Pancreas (tissue), 10 donors: ENCODE results near the gene GABRB3. TPM values are rescaled to one million over a fixed set of nuclear protein-coding genes. Genes with fewer than 3 reads are reported as not detected.

Source experiments
- ATAC-seq, 4 donors: fragments of 200-7000 bp; cut with Tn5 transposase; one replicate each; pipeline versions ENCODE4 v1.8.0 to v1.9.1; 2020; ENCODE audit warnings: mild to moderate bottlenecking in 4 of 4, moderate library complexity in 4 of 4
- DNase-seq, 6 donors: peaks; one replicate each; pipeline ENCODE4 v3.0.0-alpha.2; 2020
- FAIRE-seq: peaks from 2 replicates; lab custom pipeline; 2012; peaks lifted over from hg19 to GRCh38; lab: Jason Lieb, UNC
- H3K27ac ChIP-seq, 4 donors: fragments of 200-600 bp; sonication (generic); 1 replicate in 3 of 4; 2 replicates in 1 of 4; pipeline versions ENCODE4 v1.5.0 to v1.8.0; 2020
- H3K27me3 ChIP-seq, 4 donors: fragments of 200-600 bp; one replicate each; pipeline ENCODE4 v1.8.0; 2021
- H3K36me3 ChIP-seq, 3 donors: fragments of 200-600 bp; sonication (generic) in 1 of 3; one replicate each; pipeline versions ENCODE4 v1.5.0 to v1.8.0; 2020 to 2021
- H3K4me1 ChIP-seq, 3 donors: fragments of 200-600 bp; one replicate each; pipeline ENCODE4 v1.8.0; 2021
- H3K4me3 ChIP-seq, 4 donors: fragments of 200-600 bp; sonication (generic) in 2 of 4; one replicate each; pipeline versions ENCODE4 v1.5.0 to v1.8.0; 2020 to 2021
- H3K9me3 ChIP-seq, 4 donors: fragments of 200-600 bp; one replicate each; pipeline ENCODE4 v1.8.0; 2021
- CTCF ChIP-seq, 4 donors: fragments of 200-600 bp; sonication (generic) in 3 of 4; IDR thresholded peaks; one replicate each; pipeline versions ENCODE4 v1.5.0 to v1.8.0; 2021; ENCODE audit warnings: antibody characterized with exemption in 4 of 4
- WGBS, 2 donors: extraction: QIAGEN DNeasy Blood & Tissue Kit; methylation state at CpG; one replicate each; pipeline ENCODE4 v1.1.7; 2013; 5-methylcytosine and 5-hydroxymethylcytosine counted together
- intact Hi-C, 3 donors: fragments of 100-400 bp; cut with DNase I; formaldehyde crosslinking; loops; one replicate each; pipeline versions ENCODE4 v1.11.1 to v1.14.2; 2022
- polyA plus RNA-seq, 2 donors: library from polyadenylated mRNA; stranded (reverse); fragments of 200-250 nt; gene quantifications; one replicate each; pipeline ENCODE4 v1.2.3, GENCODE V29; 2013
- total RNA-seq, 6 donors: library from RNA; stranded (reverse); fragmentation: NEBNext Ultra II Directional in 4 of 6; extraction: Animal tissue kit (Norgen Biotek cat#: 25700) in 4 of 6; gene quantifications; one replicate each; pipeline versions ENCODE4 v1.2.1 to v1.2.4, GENCODE V29; 2021 to 2023
- donor health status: healthy with polysubstance abuse.
- donor health status: DM: no; HTN: no; CAD: no; lungs with moderate emphysema.
- donor health status: DM: no; HTN: no; CAD: no.
- donor health status: control.
- donor health status: control.
- donor health status: Bipolar disorder and iron deficiency.
- donor health status: DM: yes; HTN: yes; CAD: no.
- donor health status: DM: no; HTN: no; CAD: no.
- donor health status: DM: no; HTN: no; CAD: no.
- donor health status: DM: yes; HTN: yes; CAD: no.

GABRB3 gene
- total and polyA plus RNA-seq, 8 donors: 1.3 to 11.4 (median 9.5) TPM

- Histone ChIP-seq H3K27me3 (no peaks in the 10 kb centered on the region), H3K9me3 (no peaks in the 10 kb centered on the region), H3K4me3 (no peak overlapping the region), H3K36me3 (no peaks in the 10 kb centered on the region), H3K4me1 (no peaks in the 10 kb centered on the region), H3K27ac (no peak overlapping the region)
- no peak for FAIRE-seq
- intact Hi-C loops: no loop called here
- DNase-seq: no peak
- no peak for TF ChIP-seq CTCF (IDR thresholded peaks at IDR 0.05)
- 31 to 36% methylated on average over 2 of the region's 2 CpGs for WGBS, 2 donors
- no peak for ATAC-seq
Observed at GRCh38 chr15:26658290-26658689, 114.6 kb downstream of the GABRB3 start.

- no peak overlapping the region for H3K4me3 ChIP-seq
- H3K27me3 ChIP-seq: no peaks in the 10 kb centered on the region
- 53 to 67% methylated on average over 6 of the region's 6 CpGs for WGBS, 2 donors
- H3K9me3 ChIP-seq: no peaks in the 10 kb centered on the region
- ATAC-seq (no peak), FAIRE-seq (no peak), DNase-seq (no peak)
- no peaks in the 10 kb centered on the region for H3K4me1 ChIP-seq
- H3K36me3 ChIP-seq: no peaks in the 10 kb centered on the region
- no peak for TF ChIP-seq CTCF (IDR thresholded peaks at IDR 0.05)
- H3K27ac ChIP-seq: no peak overlapping the region
- intact Hi-C loops: no loop called here
Observed at GRCh38 chr15:26656080-26656479, 116.8 kb downstream of the GABRB3 start.

- H3K9me3 ChIP-seq: no peaks in the 10 kb centered on the region
- TF ChIP-seq CTCF (IDR thresholded peaks at IDR 0.05): no peak
- no peak for FAIRE-seq
Observed at GRCh38 chr15:26651909-26652308, 121.0 kb downstream of the GABRB3 start.

GRCh38 chr15:26648676-26649075 lies 124.2 kb downstream of the GABRB3 start:
- H3K4me1 ChIP-seq: no peaks in the 10 kb centered on the region
- H3K4me3 ChIP-seq: no peak overlapping the region
- no peak for TF ChIP-seq CTCF (IDR thresholded peaks at IDR 0.05)
- no peak overlapping the region for H3K27ac ChIP-seq
- no peak for ATAC-seq
- no peak for DNase-seq
- H3K27me3 ChIP-seq: no peaks in the 10 kb centered on the region
- intact Hi-C loops: no loop called here
- FAIRE-seq: no peak
- 75 to 87% methylated on average over 6 of the region's 6 CpGs for WGBS, 2 donors
- H3K36me3 ChIP-seq: no peaks in the 10 kb centered on the region
- H3K9me3 ChIP-seq: no peaks in the 10 kb centered on the region

More at GRCh38 chr15:26651909-26652308, 121.0 kb downstream of the GABRB3 start:
- Histone ChIP-seq H3K4me1 (no peaks in the 10 kb centered on the region), H3K27ac (no peak overlapping the region), H3K27me3 (no peaks in the 10 kb centered on the region), H3K4me3 (no peak overlapping the region), H3K36me3 (no peaks in the 10 kb centered on the region)
- WGBS, 2 donors: 53 to 58% methylated on average over 1 of the region's 1 CpG
- ATAC-seq (no peak), DNase-seq (no peak)
- intact Hi-C loops: no loop called here

- no peak for DNase-seq
- ATAC-seq: no peak
- intact Hi-C loops: no loop called here
- no peaks in the 10 kb centered on the region for H3K4me1 ChIP-seq
- no peak overlapping the region for H3K4me3 ChIP-seq
- FAIRE-seq: no peak
- H3K27me3 ChIP-seq: no peaks in the 10 kb centered on the region
- H3K27ac ChIP-seq: no peak overlapping the region
- no peak for TF ChIP-seq CTCF (IDR thresholded peaks at IDR 0.05)
- H3K36me3 ChIP-seq: no peaks in the 10 kb centered on the region
- WGBS, 2 donors: 74 to 86% methylated on average over 9 of the region's 9 CpGs
- no peaks in the 10 kb centered on the region for H3K9me3 ChIP-seq
Observed at GRCh38 chr15:26644948-26645347, 127.9 kb downstream of the GABRB3 start.
